H1 (cell line): Measurements from ENCODE around the gene ATP2A3. TPM values are rescaled to one million over a fixed set of nuclear protein-coding genes. Genes with fewer than 3 reads are reported as not detected.

Source experiments
- CTCF ChIA-PET: fragments of 300-600 bp; sonication (Branson Sonifier 250); formaldehyde crosslinking; loops from one replicate; lab custom pipeline; 2021; ENCODE audit not compliant: partially characterized antibody; lab: Charles Lee
- POLR2A ChIA-PET: fragments of 300-600 bp; sonication (Branson Sonifier 250); formaldehyde crosslinking; loops from one replicate; lab custom pipeline; 2021; ENCODE audit warnings: inconsistent platforms; ENCODE audit not compliant: partially characterized antibody; lab: Charles Lee
- DNase-seq, 2 experiments: peaks; one replicate each; pipeline versions ENCODE4 v3.0.0 to v3.0.0-alpha.2; 2010 to 2022; ENCODE audit warnings: low spot score in 2 of 2, low read depth in 1 of 2, mixed read lengths in 1 of 2
- FAIRE-seq: peaks from 2 replicates; lab custom pipeline; 2011; peaks lifted over from hg19 to GRCh38; lab: Jason Lieb, UNC
- H2AFZ ChIP-seq: 2 replicates; pipeline ENCODE4 v1.8.1; 2012; ENCODE audit warnings: low read length, inconsistent platforms
- H2AK5ac ChIP-seq: 2 replicates; pipeline ENCODE4 v1.6.1; 2013; ENCODE audit warnings: low read depth, low read length
- H2BK120ac ChIP-seq: replicated peaks from 2 replicates; pipeline ENCODE3; 2013; ENCODE audit warnings: low read depth, low read length, inconsistent platforms
- H2BK12ac ChIP-seq: 2 replicates; pipeline ENCODE4 v1.6.1; 2013; ENCODE audit warnings: low read depth, low read length
- H2BK15ac ChIP-seq: 2 replicates; pipeline ENCODE4 v1.6.1; 2013; ENCODE audit warnings: low read length
- H2BK20ac ChIP-seq: 2 replicates; pipeline ENCODE4 v1.6.1; 2013; ENCODE audit warnings: low read length
- H2BK5ac ChIP-seq: 2 replicates; pipeline ENCODE4 v1.6.1; 2013; ENCODE audit warnings: low read depth, low read length
- H3K14ac ChIP-seq: 2 replicates; pipeline ENCODE4 v1.6.1; 2013; ENCODE audit warnings: inconsistent platforms; ENCODE audit not compliant: insufficient read length
- H3K18ac ChIP-seq: 2 replicates; pipeline ENCODE4 v1.6.1; 2013; ENCODE audit warnings: low read length; ENCODE audit errors: extremely low read depth
- H3K23ac ChIP-seq: 2 replicates; pipeline ENCODE4 v1.6.1; 2013; ENCODE audit warnings: inconsistent platforms; ENCODE audit not compliant: insufficient read length
- H3K23me2 ChIP-seq: 2 replicates; pipeline ENCODE4 v1.6.1; 2013; ENCODE audit warnings: low read depth, low read length
- H3K27ac ChIP-seq: 2 replicates; pipeline ENCODE4 v1.6.1; 2011; ENCODE audit warnings: low read depth, low read length, inconsistent platforms
- H3K27me3 ChIP-seq, 4 experiments: replicated peaks in 1 of 4; 1 replicate in 1 of 4; 2 replicates in 3 of 4; pipeline versions ENCODE4 v1.6.1 to v1.8.1; 2011 to 2013; ENCODE audit warnings: low read length in 3 of 4, mild to moderate bottlenecking in 3 of 4, inconsistent platforms in 2 of 4, mixed read lengths in 2 of 4, moderate library complexity in 1 of 4; ENCODE audit not compliant: control insufficient read depth in 3 of 4, insufficient read depth in 3 of 4; ENCODE audit errors: extremely low read depth in 1 of 4
- H3K36me3 ChIP-seq, 4 experiments: 2 replicates each; pipeline versions ENCODE4 v1.6.1 to v1.8.1; 2011 to 2013; ENCODE audit warnings: mild to moderate bottlenecking in 4 of 4, low read length in 3 of 4, moderate library complexity in 2 of 4, control low read depth in 1 of 4, inconsistent platforms in 1 of 4; ENCODE audit not compliant: insufficient read depth in 4 of 4, control insufficient read depth in 2 of 4
- H3K4ac ChIP-seq: replicated peaks from 2 replicates; pipeline ENCODE3; 2013; ENCODE audit warnings: low read length, low read depth, mixed read lengths, inconsistent platforms; ENCODE audit not compliant: insufficient read length
- H3K4me1 ChIP-seq, 4 experiments: replicated peaks in 1 of 4; 1 replicate in 1 of 4; 2 replicates in 3 of 4; pipeline versions ENCODE4 v1.6.1 to v1.8.1; 2011 to 2013; ENCODE audit warnings: low read length in 3 of 4, inconsistent platforms in 2 of 4, mixed read lengths in 1 of 4; ENCODE audit not compliant: insufficient read depth in 4 of 4, control insufficient read depth in 3 of 4
- H3K4me2 ChIP-seq, 2 experiments: 2 replicates each; pipeline versions ENCODE4 v1.6.1 to v1.8.1; 2011 to 2013; ENCODE audit warnings: low read depth in 2 of 2, low read length in 2 of 2, control low read depth in 1 of 2, inconsistent platforms in 1 of 2, mild to moderate bottlenecking in 1 of 2; ENCODE audit not compliant: insufficient read depth in 1 of 2
- H3K4me3 ChIP-seq, 4 experiments: fragments of 200-600, 300-600 bp in 1 of 4; sonication (generic), shearing (Covaris generic), sonication (Bioruptor Twin) in 1 of 4; 2 replicates each; pipeline versions ENCODE4 v1.5.1 to v1.8.1; 2011 to 2016; ENCODE audit warnings: low read length in 4 of 4, low read depth in 3 of 4, control low read depth in 2 of 4, inconsistent platforms in 2 of 4, mild to moderate bottlenecking in 2 of 4, mixed read lengths in 1 of 4, moderate library complexity in 1 of 4; ENCODE audit not compliant: insufficient read depth in 2 of 4; ENCODE audit errors: extremely low read depth in 1 of 4
- H3K56ac ChIP-seq: replicated peaks from 2 replicates; pipeline ENCODE3; 2013; ENCODE audit warnings: low read depth, mild to moderate bottlenecking, mixed read lengths, low read length, inconsistent platforms; ENCODE audit not compliant: insufficient read length
- H3K79me1 ChIP-seq: 2 replicates; pipeline ENCODE4 v1.6.1; 2013; ENCODE audit warnings: low read depth, low read length, control low read depth
- H3K79me2 ChIP-seq, 2 experiments: 2 replicates each; pipeline versions ENCODE4 v1.6.1 to v1.8.1; 2012 to 2013; ENCODE audit warnings: low read length in 2 of 2, mild to moderate bottlenecking in 2 of 2, inconsistent platforms in 1 of 2; ENCODE audit not compliant: insufficient read depth in 2 of 2, control insufficient read depth in 1 of 2
- H3K9ac ChIP-seq, 4 experiments: replicated peaks in 1 of 4; 1 replicate in 1 of 4; 2 replicates in 3 of 4; pipeline versions ENCODE4 v1.6.1 to v1.8.1; 2011 to 2013; ENCODE audit warnings: low read depth in 3 of 4, low read length in 3 of 4, control low read depth in 2 of 4, mild to moderate bottlenecking in 2 of 4, moderate library complexity in 2 of 4, inconsistent platforms in 1 of 4; ENCODE audit errors: extremely low read depth in 1 of 4
- H3K9me3 ChIP-seq, 2 experiments: 2 replicates each; pipeline versions ENCODE4 v1.6.1 to v1.8.1; 2012 to 2013; ENCODE audit warnings: mild to moderate bottlenecking in 2 of 2, moderate library complexity in 2 of 2, control low read depth in 1 of 2, inconsistent platforms in 1 of 2, low read depth in 1 of 2, low read length in 1 of 2, mixed read lengths in 1 of 2; ENCODE audit not compliant: insufficient read depth in 2 of 2
- H4K20me1 ChIP-seq, 2 experiments: replicated peaks in 1 of 2; 2 replicates each; pipeline versions ENCODE3 to v1.8.1; 2011 to 2013; ENCODE audit warnings: inconsistent platforms in 2 of 2, low read length in 2 of 2, mild to moderate bottlenecking in 1 of 2; ENCODE audit not compliant: insufficient read depth in 2 of 2, control insufficient read depth in 1 of 2
- H4K5ac ChIP-seq: 2 replicates; pipeline ENCODE4 v1.6.1; 2013; ENCODE audit warnings: low read length, low read depth, mixed read lengths, inconsistent platforms; ENCODE audit not compliant: insufficient read length
- H4K8ac ChIP-seq: 2 replicates; pipeline ENCODE4 v1.8.0; 2013; ENCODE audit warnings: mild to moderate bottlenecking, moderate library complexity, low read length, inconsistent platforms; ENCODE audit not compliant: insufficient read depth; ENCODE audit errors: extremely low read depth
- H4K91ac ChIP-seq: replicated peaks from 2 replicates; pipeline ENCODE3; 2013; ENCODE audit warnings: low read length, mixed read lengths, inconsistent platforms; ENCODE audit not compliant: insufficient read length
- JUND ChIP-seq: IDR thresholded peaks from 2 replicates; pipeline ENCODE4 v1.6.1; 2011; ENCODE audit warnings: mild to moderate bottlenecking, improper control_type of control experiment, low read length
- POU5F1 ChIP-seq: IDR thresholded peaks from 2 replicates; pipeline ENCODE4 v1.6.1; 2011; ENCODE audit warnings: low read depth, mild to moderate bottlenecking, low read length, moderate library complexity
- TAF7 ChIP-seq: optimal IDR thresholded peaks from 2 replicates; pipeline ENCODE3; 2011; ENCODE audit warnings: low read depth, mild to moderate bottlenecking, inconsistent platforms, low read length, moderate library complexity, borderline replicate concordance
- WGBS, 2 experiments: shearing (Covaris generic) in 1 of 2; methylation state at CpG; one replicate each; pipeline versions ENCODE4 v1.1.6 to v1.1.7; 2013 to 2015; ENCODE audit warnings: low lambda C conversion rate in 2 of 2, mixed read lengths in 2 of 2, inconsistent platforms in 1 of 2, low coverage in 1 of 2, missing lambda C conversion rate in 1 of 2; ENCODE audit not compliant: insufficient replicate concordance in 2 of 2, insufficient coverage in 1 of 2, insufficient read length in 1 of 2; ENCODE audit errors: extremely low coverage in 1 of 2, missing lambda C conversion rate in 1 of 2; 5-methylcytosine and 5-hydroxymethylcytosine counted together
- polyA plus RNA-seq, 7 experiments: library from polyadenylated mRNA; depleted of rRNA in 3 of 7; stranded (reverse) in 5 of 7; unstranded in 2 of 7; fragments of >200 nt in 5 of 7; fragments of 200-250 nt in 2 of 7; gene quantifications; 1 replicate in 5 of 7; 2 replicates in 1 of 7; 4 replicates in 1 of 7; pipeline versions ENCODE4 v1.2.1 to v1.2.3, GENCODE V29; 2011 to 2013; ENCODE audit warnings: missing spikeins in 2 of 7, mixed read lengths in 2 of 7
- total RNA-seq: library from RNA; stranded (reverse); fragmentation: NEBNext Ultra II Directional; extraction: Animal tissue kit (Norgen Biotek cat#: 25700); gene quantifications from 2 replicates; pipeline ENCODE4 v1.2.1, GENCODE V29; 2021
- TF ChIP-seq, protein P1 (sequence below): IDR thresholded peaks from 2 replicates; pipeline ENCODE4 v1.6.1; 2011; ENCODE audit warnings: low read length, improper control_type of control experiment

Gene ATP2A3
- total and polyA plus RNA-seq, 2 of the 8 experiments (the other 6 are each of a cell fraction or from before 2014, with no cell fraction given): 18.4 to 32.5 TPM

DNA sequence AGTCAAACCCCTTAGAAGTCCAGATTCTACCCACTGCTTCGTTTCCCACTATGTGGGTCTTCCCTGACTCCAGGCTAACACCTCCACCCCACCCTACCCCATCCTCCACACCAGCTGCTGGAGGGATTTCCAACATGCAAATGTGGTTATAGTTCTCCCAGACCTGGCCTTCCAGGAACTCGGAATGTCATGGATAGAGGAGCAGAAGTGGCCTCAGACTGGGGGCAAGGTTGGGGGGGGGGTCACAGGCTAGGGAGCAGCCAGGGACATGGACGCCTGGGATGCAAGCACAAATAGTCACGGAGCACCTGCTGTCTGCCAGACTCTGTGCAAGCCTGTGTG is 73.4 kb downstream of the ATP2A3 start:
- Histone ChIP-seq H3K18ac (no peak overlapping the region), H2BK15ac (peak overlapping the region; percentile 97), H3K4me1 (peaks cover 6 to 34% (median 24%) of the 10 kb centered on the region in 4 experiments), H3K79me2 (no peaks in the 10 kb centered on the region; a peak in 1 of 4 replicates), H3K27ac (no peak overlapping the region), H3K56ac (no peak overlapping the region), H3K4me2 (peak overlapping the region in 1 of 2 experiments; percentile 77; a peak in 1 of 4 replicates), H3K23me2 (peaks cover 15% of the 10 kb centered on the region; the same call in 1 of the 2 replicates), H2BK120ac (no peak overlapping the region), H4K8ac (peak overlapping the region; percentile 43; the same call in 1 of the 2 replicates), H3K14ac (no peak overlapping the region), H3K36me3 (no peaks in the 10 kb centered on the region), H3K4me3 (no peak overlapping the region), H2BK20ac (no peak overlapping the region), H3K9ac (no peak overlapping the region), H4K20me1 (peaks cover 3 to 8% of the 10 kb centered on the region in 2 experiments), H3K23ac (no peak overlapping the region), H3K9me3 (no peaks in the 10 kb centered on the region), H2AFZ (no peak overlapping the region), H2AK5ac (0 out of 2 replicates have a peak overlapping the region, but pooled peaks have one; percentile 48), H3K4ac (no peak overlapping the region), H4K5ac (no peak overlapping the region), H3K79me1 (peaks cover 4% of the 10 kb centered on the region; the same call in 1 of the 2 replicates), H4K91ac (no peak overlapping the region), H3K27me3 (peaks cover 0 to 6% (median 1%) of the 10 kb centered on the region in 4 experiments; a peak in 3 of 7 replicates), H2BK12ac (0 out of 2 replicates have a peak overlapping the region, but pooled peaks have one; percentile 68), H2BK5ac (no peak overlapping the region)
- FAIRE-seq (no peak), DNase-seq (no peak)
- TF ChIP-seq, protein P1, sequence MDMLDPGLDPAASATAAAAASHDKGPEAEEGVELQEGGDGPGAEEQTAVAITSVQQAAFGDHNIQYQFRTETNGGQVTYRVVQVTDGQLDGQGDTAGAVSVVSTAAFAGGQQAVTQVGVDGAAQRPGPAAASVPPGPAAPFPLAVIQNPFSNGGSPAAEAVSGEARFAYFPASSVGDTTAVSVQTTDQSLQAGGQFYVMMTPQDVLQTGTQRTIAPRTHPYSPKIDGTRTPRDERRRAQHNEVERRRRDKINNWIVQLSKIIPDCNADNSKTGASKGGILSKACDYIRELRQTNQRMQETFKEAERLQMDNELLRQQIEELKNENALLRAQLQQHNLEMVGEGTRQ: no peak
- no peak for TF ChIP-seq TAF7
- no peak for TF ChIP-seq POU5F1
- no peak for TF ChIP-seq JUND
- ChIA-PET POLR2A (interaction anchor here (0.6 to 1.2 kb wide), 5 partner anchors 23 to 221 kb away, joined by 3 read pairs; no protein-coding TSS in a partner anchor), CTCF (interaction anchor here (0.6 to 3.6 kb wide), 9 partner anchors 16 to 126 kb away, joined by 3 to 16 read pairs (median 3); partner anchors contain the start of gene NCBP3)
- 70% methylated on average over 4 of the region's 4 CpGs; no CpG with 5 or more reads in 1 of the 2 experiments for WGBS, 2 experiments
